ENCODE measurements around the gene KANK2. TPM values are rescaled to one million over a fixed set of nuclear protein-coding genes. Genes with fewer than 3 reads are reported as not detected.

Gene KANK2
- total and polyA plus RNA-seq, 2 of the 13 experiments (the other 11 are each of a cell fraction or from before 2014, with no cell fraction given): 5.7 to 12.9 TPM

DNA sequence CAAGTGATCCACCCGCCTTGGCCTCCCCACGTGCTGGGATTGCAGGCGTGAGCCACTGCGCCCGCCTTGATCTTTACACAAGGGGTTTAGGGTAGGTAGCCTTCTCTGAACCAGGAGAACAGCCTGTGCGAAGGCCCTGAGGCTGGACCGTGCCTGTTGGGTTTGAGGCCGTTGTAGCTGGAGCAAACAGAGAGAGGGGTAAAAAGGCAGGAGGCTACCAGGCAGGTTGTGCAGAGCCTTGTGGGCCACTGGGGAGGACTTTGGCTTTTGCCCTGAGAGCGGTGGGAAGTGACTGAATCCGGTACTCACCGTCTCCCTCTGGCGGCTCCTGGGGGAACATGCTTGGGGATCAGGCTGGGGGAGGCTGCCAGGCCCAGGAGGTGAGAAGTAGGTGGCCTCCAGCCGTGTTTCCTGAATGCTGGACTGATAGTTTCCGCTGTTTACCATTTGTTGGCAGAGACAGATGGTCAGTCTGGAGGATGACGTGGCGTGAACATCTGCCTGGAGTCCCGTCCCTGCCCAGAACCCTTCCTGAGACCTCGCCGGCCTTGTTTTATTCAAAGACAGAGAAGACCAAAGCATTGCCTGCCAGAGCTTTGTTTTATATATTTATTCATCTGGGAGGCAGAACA is 66.4 kb downstream of the KANK2 start (continued):
- TF ChIP-seq ZNF251 (CRISPR knock-in tag; IDR thresholded peaks at IDR 0.05): no peak
- no peak; the same call in 1 of the 2 replicates for TF ChIP-seq ZNF460 (CRISPR knock-in tag; IDR thresholded peaks at IDR 0.05; ENCODE audit: borderline replicate concordance)
- TF ChIP-seq FOXA1 (IDR thresholded peaks at IDR 0.05): no peak
- TF ChIP-seq FOXA1 (CRISPR knock-in tag; IDR thresholded peaks at IDR 0.05): no peak
- TF ChIP-seq KLF13 (CRISPR knock-in tag; IDR thresholded peaks at IDR 0.05): no peak
- TF ChIP-seq NFE2L1 (CRISPR knock-in tag; IDR thresholded peaks at IDR 0.05; ENCODE audit: borderline replicate concordance): no peak
- TF ChIP-seq, protein P1, sequence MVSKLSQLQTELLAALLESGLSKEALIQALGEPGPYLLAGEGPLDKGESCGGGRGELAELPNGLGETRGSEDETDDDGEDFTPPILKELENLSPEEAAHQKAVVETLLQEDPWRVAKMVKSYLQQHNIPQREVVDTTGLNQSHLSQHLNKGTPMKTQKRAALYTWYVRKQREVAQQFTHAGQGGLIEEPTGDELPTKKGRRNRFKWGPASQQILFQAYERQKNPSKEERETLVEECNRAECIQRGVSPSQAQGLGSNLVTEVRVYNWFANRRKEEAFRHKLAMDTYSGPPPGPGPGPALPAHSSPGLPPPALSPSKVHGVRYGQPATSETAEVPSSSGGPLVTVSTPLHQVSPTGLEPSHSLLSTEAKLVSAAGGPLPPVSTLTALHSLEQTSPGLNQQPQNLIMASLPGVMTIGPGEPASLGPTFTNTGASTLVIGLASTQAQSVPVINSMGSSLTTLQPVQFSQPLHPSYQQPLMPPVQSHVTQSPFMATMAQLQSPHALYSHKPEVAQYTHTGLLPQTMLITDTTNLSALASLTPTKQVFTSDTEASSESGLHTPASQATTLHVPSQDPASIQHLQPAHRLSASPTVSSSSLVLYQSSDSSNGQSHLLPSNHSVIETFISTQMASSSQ (IDR thresholded peaks at IDR 0.05; ENCODE audit: low read depth): no peak
- TF ChIP-seq, protein P1 (CRISPR knock-in tag; IDR thresholded peaks at IDR 0.05; ENCODE audit: borderline replicate concordance): peak; percentile 25; the same call in 1 of the 2 replicates
- no peak; the same call in none of the 2 replicates for TF ChIP-seq REPIN1 (CRISPR knock-in tag; IDR thresholded peaks at IDR 0.05; ENCODE audit: borderline replicate concordance, low read depth)
- TF ChIP-seq ZNF788 (CRISPR knock-in tag; IDR thresholded peaks at IDR 0.05; ENCODE audit: borderline replicate concordance): peak; percentile 57; the same call in 1 of the 2 replicates
- no peak for TF ChIP-seq ZNF552 (CRISPR knock-in tag; IDR thresholded peaks at IDR 0.05; ENCODE audit: borderline replicate concordance)
- no peak for TF ChIP-seq ZNF530 (CRISPR knock-in tag; IDR thresholded peaks at IDR 0.05; ENCODE audit: low read depth)
- TF ChIP-seq, protein P2, sequence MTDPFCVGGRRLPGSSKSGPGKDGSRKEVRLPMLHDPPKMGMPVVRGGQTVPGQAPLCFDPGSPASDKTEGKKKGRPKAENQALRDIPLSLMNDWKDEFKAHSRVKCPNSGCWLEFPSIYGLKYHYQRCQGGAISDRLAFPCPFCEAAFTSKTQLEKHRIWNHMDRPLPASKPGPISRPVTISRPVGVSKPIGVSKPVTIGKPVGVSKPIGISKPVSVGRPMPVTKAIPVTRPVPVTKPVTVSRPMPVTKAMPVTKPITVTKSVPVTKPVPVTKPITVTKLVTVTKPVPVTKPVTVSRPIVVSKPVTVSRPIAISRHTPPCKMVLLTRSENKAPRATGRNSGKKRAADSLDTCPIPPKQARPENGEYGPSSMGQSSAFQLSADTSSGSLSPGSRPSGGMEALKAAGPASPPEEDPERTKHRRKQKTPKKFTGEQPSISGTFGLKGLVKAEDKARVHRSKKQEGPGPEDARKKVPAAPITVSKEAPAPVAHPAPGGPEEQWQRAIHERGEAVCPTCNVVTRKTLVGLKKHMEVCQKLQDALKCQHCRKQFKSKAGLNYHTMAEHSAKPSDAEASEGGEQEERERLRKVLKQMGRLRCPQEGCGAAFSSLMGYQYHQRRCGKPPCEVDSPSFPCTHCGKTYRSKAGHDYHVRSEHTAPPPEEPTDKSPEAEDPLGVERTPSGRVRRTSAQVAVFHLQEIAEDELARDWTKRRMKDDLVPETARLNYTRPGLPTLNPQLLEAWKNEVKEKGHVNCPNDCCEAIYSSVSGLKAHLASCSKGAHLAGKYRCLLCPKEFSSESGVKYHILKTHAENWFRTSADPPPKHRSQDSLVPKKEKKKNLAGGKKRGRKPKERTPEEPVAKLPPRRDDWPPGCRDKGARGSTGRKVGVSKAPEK (CRISPR knock-in tag; IDR thresholded peaks at IDR 0.05; ENCODE audit: borderline replicate concordance): no peak
- no peak for TF ChIP-seq KDM5B (CRISPR knock-in tag; IDR thresholded peaks at IDR 0.05; ENCODE audit: borderline replicate concordance)
- no peak for TF ChIP-seq ARNT (IDR thresholded peaks at IDR 0.05)
- TF ChIP-seq, protein P3, sequence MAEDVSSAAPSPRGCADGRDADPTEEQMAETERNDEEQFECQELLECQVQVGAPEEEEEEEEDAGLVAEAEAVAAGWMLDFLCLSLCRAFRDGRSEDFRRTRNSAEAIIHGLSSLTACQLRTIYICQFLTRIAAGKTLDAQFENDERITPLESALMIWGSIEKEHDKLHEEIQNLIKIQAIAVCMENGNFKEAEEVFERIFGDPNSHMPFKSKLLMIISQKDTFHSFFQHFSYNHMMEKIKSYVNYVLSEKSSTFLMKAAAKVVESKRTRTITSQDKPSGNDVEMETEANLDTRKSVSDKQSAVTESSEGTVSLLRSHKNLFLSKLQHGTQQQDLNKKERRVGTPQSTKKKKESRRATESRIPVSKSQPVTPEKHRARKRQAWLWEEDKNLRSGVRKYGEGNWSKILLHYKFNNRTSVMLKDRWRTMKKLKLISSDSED (CRISPR knock-in tag; IDR thresholded peaks at IDR 0.05): no peak
- peak; percentile 85; the same call in 1 of the 2 replicates for TF ChIP-seq MTA1 (CRISPR knock-in tag; IDR thresholded peaks at IDR 0.05; ENCODE audit: borderline replicate concordance)
- TF ChIP-seq ZC3H4 (CRISPR knock-in tag; IDR thresholded peaks at IDR 0.05; ENCODE audit: borderline replicate concordance): no peak
- TF ChIP-seq ZNF224 (CRISPR knock-in tag; IDR thresholded peaks at IDR 0.05): no peak

Measured in HepG2 (cell line).